DMS153 treated with DMSO at 0.1 percent for 48 hours (cell line): ENCODE results near the gene USH2A.
A peak's percentile ranks its signal among the peaks of the same experiment; 100 is the strongest.

ENCODE experiments used
- DNase-seq: peaks from one replicate; lab custom pipeline; 2025; ENCODE audit not compliant: unreplicated experiment; lab: John Stamatoyannopoulos, UW

The USH2A gene

DNA sequence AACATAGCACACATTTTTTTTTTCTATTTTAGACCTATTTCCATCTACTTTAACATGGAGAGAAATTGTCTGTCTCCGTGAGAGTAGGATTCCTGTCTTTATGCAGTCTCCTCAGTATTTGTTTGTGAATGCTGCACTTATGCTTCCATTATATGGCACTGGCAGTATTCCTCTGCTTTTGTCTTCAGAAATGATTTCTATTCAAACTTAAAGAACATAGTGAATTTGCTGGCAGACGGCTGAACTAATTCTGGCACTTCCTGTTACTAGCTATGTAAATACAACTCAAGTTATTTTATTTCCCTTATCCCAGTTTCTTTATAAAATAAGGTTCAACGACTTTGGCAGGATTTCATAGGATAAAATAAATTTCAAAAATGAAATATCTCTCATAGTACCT lies 810.9 kb downstream of the USH2A start:
- no peak for DNase-seq

DNA sequence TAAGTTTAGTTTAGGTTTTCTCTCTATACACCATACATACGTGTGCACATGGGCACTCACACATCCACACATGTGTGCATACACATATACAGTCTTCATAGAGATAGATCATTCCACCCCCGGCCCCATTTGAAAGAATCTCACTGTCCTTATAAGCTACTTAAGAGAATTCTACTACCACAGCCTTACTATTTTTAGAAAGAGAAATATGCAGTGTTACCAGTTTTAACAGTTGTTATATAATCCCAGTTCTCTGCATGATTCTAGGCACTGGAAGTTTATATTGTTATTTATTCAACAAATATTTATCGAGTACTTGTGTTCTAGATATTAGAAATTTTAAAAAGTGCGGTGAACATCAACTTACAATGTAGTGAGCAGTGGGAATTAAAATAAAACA lies 814.6 kb downstream of the USH2A start:
- DNase-seq = no peak

DNA sequence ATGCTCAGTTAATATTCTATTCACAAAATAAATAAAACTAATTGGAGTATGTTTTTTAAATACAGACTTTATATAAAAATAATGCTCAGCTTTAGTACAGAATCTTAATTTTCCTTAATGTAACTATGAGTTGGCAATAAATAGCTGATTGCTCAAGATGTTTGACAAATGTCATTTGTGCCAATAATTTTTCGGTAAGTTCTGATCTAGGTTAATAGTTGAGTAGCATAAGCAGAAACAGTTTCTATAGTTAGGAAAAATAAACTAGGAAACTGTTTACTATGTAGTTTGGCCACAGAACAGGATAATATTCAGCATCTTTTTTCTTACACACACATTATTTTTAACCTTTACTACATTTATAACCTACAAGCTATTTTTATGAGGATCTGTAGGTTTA lies 815.8 kb downstream of the USH2A start:
- DNase-seq = no peak

DNA sequence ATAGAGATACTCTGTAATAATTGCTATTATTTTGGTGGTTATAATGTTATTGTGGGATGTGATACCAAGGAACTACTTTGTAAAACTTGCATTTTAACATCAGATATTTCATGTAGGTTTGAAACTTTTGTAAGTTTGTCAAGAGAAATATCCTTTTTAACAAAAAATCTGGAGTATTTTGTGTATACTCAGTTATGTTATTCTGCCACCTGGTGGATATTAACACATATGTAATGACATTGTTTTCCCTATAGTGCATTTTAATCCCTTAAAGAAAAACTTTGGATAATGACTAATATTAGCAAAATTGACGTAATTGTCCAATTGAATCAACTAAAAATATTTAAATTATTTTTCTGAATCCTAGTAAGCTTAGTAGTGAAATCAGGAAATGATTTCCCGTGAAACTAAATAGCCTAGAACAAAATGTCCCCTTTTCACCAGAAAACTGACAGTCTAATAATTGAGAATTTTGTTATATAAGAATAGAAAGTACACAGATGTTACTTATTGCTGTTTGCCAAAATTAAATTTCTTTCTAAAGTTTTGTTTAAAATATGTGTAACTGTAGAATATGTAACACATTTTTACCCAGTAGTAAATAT lies 816.6 kb downstream of the USH2A start:
- DNase-seq = peak; percentile 14

DNA sequence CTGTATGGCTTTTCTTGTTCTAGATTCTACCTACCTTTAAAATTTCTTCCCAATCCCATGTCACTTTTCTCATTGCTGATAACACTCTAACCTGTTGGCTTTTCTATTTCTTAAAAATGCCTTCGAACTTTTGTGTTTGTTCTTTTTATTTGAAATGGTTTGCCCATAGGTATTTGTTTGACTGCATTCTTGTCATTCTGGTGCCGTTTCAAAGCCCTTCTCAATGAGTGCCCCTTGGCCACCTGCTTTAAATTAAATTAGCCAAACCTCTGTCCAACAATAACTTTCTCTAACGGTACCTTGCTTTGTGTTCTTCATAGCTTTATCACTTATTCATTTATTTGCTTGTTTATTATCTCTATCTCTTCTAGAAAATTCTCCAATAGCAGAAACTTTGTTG lies 817.2 kb downstream of the USH2A start:
- DNase-seq = no peak

DNA sequence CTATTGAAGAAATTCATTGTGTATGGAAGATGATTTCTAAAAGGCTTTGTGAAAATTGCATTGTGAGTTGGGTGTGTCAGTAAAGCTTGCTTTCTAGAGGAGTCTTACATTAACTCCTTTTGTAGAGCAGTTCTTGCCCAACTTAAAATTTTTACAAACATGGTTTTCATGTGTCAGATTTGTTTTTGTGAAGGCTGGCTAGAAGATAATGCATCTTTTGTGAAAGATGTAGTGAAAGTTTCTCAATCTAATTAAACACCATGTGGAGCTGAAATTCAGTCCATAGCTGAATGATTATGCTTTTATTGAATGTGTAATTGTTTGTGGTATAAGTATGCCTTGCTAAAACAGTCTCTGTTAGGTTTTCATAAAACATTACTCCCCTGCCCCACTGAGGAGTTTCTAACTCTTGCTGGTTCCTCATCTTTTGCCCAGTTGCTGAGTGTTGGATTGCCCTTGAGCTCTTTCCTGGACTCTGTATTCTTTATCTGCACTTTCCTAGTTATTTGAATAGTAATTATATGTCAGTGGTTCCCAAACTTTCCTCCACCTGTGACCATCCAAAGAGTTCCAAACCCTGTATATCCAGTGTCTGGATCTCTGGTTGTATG lies 818.1 kb downstream of the USH2A start:
- no peak for DNase-seq

DNA sequence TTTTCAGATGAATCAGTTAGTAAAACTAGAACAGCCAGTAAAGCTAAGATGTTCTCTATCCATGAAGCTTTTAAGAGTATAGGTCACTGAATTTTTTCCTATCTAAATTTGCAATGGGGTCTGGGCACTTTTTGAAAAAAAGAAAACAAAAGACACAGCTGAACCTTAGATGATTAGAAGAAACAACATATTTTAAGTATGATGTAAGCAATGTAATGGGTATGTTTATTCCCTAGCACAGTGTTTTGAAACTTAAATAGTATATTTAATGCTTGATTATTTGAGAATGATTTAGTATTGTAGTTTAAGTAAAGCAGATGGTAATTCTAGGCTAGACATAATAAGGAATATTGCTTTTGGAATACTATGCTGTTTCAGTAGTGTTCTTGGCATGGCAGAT lies 819.9 kb downstream of the USH2A start:
- DNase-seq = no peak

DNA sequence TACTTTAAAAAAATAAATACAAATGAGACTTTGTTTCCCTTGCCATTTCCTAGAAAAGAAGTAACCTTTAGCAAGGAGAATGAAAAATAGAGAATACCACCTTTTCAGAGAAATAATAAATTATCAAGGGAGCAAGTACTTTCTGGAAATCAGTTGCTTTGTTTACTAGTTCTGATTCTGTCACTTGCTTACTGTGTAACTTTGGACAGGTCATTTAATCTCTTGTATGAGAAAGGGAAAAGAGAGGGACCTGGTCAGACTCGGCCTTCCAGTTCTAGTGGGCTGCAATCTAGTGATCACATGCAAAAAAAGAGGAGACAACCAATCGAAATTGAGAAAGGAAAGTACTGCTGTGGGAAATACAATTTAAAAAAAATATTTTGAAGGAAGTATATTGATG lies 822.0 kb downstream of the USH2A start:
- DNase-seq = no peak

DNA sequence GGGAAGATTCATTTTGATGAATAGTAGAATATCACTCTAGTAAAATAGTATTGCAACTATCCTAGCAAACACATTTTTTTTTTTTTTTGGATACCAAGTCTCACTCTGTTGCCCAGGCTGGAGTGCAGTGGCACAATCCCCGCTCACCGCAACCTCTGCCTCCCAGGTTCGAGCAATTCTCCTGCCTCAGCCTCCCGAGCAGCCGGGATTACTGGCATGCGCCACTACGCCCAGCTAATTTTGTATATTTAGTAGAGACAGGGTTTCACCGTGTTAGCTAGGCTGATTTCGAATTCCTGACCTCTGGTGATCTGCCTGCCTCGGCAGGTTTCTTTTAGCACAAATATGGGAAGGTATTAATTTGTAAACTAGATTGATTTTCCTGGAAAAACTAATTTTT lies 822.4 kb downstream of the USH2A start:
- DNase-seq = no peak

DNA sequence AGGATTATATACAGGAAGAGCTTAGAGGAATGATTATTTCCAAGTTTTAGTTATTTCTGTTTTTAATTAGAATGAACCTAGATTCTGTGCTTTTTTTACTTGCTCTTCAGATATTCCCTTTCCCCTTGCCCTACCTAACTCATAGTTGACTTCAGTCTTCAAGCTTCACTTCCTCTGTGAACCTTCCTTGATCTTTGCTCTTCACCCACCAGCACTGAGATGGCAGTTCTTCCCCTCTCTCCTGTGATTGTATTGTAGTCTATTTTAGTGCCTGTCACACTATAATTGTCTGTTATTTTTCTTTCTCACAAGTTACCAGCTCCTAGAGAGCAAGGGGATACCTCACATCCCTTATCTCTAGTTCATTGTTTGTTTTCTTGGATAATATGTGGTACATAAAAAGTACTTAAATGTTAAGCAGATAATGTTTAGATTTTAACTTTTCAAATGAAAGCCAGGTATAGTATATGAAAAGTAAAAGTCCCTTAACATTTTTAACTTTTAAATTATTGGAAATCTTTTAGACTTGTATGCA lies 822.9 kb downstream of the USH2A start:
- DNase-seq = no peak

DNA sequence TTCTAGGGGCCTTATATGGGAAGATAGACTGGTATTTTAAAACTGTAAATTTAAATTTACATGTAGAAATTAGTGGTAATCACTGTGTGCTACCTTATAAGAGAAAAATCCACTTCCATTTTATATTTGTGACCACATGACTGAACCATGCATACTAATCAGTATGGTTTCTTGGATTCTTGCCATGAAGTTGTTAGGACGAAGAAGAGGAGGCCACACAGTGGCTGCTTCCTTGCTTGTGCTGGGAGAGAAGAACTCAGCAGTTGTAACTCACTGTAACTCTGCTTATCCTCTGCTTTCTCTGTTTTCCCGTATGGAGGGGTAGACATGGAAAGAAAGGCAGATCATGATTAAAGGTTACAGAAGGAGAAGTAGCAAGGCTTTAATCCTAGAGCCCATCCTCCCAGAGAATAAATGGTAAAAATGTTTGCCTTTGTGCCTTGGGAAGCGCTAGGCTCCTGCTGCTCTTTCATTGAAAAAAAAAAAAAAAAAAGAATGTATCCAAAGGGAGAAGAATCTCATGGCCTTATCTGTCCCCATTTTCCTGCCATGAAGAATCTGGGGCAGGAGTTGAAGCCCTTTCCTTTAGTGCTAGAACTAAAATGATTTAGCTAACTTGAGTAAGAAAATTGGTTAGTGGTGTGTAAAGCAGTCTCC lies 823.7 kb downstream of the USH2A start:
- peak; percentile 15 for DNase-seq

DNA sequence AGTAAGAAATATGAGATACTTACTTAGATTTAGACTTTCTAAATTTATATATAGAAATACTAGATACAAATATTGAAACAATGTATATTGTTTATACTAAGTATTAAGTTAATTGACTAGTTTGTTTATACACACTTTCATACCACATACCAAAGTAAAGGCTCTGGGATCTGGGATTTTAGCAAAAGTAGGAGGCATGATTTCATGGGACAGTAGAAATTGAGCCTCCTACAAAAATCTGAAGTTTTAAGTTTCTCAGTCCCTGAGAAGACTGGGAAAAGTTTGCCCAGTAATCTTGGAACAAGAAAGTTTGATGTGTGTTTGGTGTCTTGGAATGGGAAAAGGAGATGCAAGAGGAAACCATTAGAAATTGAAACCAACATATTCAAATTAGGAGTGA lies 825.3 kb downstream of the USH2A start:
- no peak for DNase-seq

DNA sequence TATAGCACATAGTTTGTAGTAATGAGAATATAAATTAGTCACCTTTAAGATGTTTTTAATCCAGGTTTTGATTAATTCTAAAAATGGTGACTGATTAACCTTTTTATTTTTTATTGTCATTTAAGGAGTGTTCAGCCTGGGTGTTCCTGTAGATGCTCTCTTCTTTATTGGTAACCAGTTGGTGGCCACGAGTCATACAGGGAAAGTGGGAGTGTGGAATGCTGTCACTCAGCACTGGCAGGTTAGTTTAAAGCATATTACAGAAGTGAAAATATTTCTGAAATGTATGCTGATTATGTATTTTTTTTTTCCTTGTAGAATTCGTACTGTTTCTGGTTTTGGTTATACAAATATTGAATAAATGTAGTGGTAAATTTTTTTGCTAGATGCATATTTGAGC lies 828.0 kb downstream of the USH2A start:
- no peak for DNase-seq

DNA sequence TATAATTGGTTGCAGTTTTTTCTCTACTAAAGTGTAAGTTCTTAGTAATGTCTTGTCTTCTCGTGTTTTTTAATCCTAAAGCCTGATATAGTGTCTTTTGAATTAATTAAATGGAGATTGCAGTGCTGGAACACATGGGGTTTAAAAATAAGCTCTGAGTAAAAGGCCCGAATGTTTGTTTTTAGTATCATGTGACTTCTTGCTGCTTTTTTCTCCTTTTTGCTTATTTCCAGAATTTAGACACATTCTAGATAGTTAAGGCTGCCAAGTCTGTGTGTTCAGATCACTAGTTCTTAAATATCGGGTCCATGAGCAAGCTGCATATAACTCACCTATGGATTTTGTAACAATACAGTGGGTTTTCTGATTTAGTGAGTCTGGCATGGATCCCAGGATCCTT lies 828.6 kb downstream of the USH2A start:
- no peak for DNase-seq

DNA sequence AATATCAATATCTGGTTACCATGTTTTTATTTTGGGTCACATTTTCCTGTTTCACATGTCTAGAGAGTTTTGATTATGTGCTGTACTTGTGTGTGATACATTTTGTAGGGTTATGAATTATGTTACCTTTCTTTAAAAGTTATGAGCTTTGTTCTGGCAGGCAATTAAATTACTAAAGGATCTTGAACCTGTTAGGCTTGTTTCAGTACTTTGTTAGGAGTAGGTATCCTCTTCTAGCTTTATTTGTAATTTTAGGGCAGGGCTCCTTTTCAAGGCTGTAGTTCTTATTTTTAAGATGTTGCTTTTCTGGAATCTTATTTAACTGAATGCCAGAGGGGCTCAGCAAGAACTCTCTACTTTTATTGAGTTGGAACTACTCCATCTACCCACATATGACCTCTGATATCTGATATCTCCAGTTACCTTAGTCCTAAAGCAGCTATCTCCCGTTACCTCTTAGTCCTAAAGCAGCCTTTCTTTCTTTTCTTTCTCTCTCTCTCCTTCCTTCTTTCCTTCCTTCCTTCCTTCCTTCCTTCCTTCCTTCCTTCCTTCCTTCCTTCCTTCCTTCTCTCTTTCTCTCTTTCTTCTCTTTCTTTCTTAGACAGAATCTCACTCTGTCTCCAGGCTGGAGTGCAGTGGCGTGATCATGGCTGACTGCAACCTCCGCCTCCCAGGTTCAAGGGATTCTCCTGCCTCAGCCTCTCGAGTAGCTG lies 832.3 kb downstream of the USH2A start:
- no peak for DNase-seq

DNA sequence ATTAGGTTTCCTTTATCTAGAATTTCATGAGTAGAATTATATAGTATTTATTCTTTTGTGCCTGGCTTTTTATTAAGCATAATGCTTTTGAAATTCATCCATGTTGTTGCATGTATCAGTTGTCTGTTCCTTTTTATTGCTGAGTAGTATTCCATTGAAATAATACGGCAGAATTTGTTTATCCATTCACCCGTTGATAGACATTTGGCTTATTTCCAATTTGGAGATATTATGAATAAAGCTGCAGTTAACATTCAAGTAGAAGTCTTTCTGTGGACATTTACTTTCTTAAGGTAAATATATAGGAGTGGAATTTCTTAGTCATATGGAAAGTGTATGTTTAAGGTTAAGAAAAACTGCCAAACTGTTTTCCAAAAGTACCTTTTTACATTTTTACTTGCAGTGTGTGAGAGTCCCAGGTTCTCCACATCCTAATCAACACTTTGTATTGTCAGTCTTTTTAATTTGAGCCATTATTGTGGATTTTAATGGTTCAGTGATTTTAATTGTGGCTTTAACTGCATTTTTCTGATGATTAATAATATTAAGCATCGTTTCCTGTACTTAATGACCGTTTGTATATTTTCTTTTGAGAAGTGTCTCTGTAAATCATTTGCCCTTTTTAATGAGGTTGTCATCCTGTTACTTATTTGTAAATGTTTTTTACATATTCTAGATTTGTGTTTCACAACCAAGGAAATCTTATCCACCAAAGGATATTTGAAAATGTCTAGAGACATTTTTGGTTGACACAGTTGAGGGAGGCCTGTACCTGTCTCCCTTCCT lies 833.4 kb downstream of the USH2A start:
- no peak for DNase-seq

DNA sequence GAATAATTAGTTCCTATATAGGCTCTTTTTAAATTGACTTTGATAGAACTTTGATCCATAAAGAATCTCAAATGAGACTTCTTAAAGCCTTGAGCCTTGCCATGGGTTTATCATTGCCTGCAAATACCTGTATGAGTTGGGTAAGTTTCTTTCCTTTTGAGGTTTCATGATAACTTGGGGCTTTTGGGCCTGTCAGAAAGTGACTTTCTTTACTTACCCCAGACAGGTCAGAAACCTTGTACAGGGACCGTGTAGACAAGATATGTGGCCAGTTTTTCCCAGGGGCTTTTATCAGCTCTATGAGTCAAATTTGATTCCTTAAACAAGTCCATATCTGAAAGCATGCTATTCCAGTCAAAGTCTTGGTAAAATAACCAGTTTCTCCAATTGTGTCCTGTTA lies 838.9 kb downstream of the USH2A start:
- DNase-seq = no peak

DNA sequence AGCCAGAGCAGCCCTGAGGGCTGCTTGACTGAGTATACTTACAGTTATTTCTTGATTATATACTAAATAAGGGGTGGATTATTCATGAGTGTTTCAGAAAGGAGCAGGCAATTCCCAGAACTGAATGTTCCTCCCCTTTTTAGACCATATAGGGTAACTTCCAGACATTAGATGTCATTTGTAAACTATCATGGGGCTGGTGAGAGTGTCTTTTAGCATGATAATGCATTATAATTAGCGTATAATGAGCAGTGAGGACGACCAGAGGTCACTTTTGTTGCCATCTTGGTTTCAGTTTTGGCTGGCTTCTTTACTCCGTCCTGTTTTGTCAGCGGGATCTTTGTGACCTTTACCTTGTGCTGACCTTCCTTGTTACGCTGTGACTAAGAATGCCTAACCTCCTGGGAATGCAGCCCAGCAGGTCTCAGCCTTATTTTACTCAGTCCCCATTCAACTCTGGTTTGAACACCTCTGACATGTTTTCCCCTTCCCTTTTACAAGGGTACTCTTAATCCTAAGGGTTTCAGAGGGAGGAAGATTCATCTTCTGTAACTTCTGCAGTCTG lies 840.0 kb downstream of the USH2A start:
- DNase-seq = no peak

DNA sequence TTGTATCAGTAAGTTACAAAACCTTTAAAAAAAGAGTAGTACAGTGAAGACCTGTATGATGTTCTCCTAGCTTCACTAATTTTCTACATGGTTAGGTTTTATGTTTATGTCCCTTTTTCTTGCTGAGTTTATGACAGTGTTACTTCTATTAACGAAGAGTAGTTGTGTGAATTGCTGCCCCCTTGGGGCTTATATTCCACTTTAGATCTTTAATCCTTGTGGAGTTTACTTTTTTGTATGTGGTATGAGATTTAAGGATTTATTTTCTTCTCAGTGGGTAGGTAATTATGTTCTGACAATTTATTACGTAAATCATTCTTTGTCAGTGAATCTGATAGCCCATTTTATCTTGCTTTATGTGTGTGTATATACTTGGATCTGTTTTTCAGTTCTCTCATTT lies 841.4 kb downstream of the USH2A start:
- no peak for DNase-seq
